K562 (cell line): Measurements from ENCODE around the gene PPP1R13L. TPM values are rescaled to one million over a fixed set of nuclear protein-coding genes. Genes with fewer than 3 reads are reported as not detected.

Experiments used
- ATAC-seq: fragments of 200-7000 bp; cut with Tn5 transposase; 3 replicates; pipeline ENCODE4 v1.9.1; 2020; ENCODE audit warnings: moderate library complexity
- BruUV-seq: library from RNA; stranded (reverse); fragments of 400-500 nt; replicated peaks from 2 replicates; lab custom pipeline; 2021; lab: Mats Ljungman, UMichigan
- CTCF ChIA-PET: fragments of 300-600 bp; formaldehyde crosslinking; extraction: SDS; loops from one replicate; lab custom pipeline; 2021; ENCODE audit warnings: low intra/inter-chr PET ratio; lab: Yijun Ruan, JAX
- POLR2A ChIA-PET: fragments of 300-600, 350-650 bp; sonication (Branson Sonifier 250); formaldehyde crosslinking; extraction: SDS; loops from one replicate; lab custom pipeline; 2021; ENCODE audit warnings: antibody characterized with exemption, inconsistent platforms; lab: Yijun Ruan, JAX
- DNase-seq, 4 experiments: peaks; one replicate each; pipeline versions ENCODE4 v3.0.0 to v3.0.0-alpha.2; 2011 to 2018; ENCODE audit warnings: low spot score in 3 of 4, mixed read lengths in 3 of 4; ENCODE audit errors: extremely low read depth in 1 of 4
- FAIRE-seq: peaks from 2 replicates; lab custom pipeline; 2011; peaks lifted over from hg19 to GRCh38; lab: Jason Lieb, UNC
- H2AFZ ChIP-seq: 2 replicates; pipeline ENCODE4 v1.6.0; 2011; ENCODE audit warnings: low read depth, low read length, control low read depth, inconsistent platforms
- H3K27ac ChIP-seq: fragments of 200-600 bp; 3 replicates; pipeline ENCODE4 v1.8.0; 2011; ENCODE audit warnings: low read depth, mild to moderate bottlenecking, control low read depth, inconsistent platforms, low read length, moderate library complexity, mixed read lengths; ENCODE audit errors: extremely low read depth
- H3K27me3 ChIP-seq, 2 experiments: fragments of 300-600 bp in 1 of 2; 2 replicates in 1 of 2; 3 replicates in 1 of 2; pipeline versions ENCODE4 v1.6.0 to v1.8.0; 2011; ENCODE audit warnings: inconsistent platforms in 2 of 2, low read length in 2 of 2, mild to moderate bottlenecking in 1 of 2, mixed read lengths in 1 of 2, moderate library complexity in 1 of 2; ENCODE audit not compliant: control insufficient read depth in 2 of 2, insufficient read depth in 2 of 2
- H3K36me3 ChIP-seq: fragments of 300-600 bp; 3 replicates; pipeline ENCODE4 v1.8.0; 2011; ENCODE audit warnings: mild to moderate bottlenecking, low read length, inconsistent platforms; ENCODE audit not compliant: control insufficient read depth, insufficient read depth
- H3K4me1 ChIP-seq, 2 experiments: fragments of 200-600 bp in 1 of 2; replicated peaks in 1 of 2; 2 replicates in 1 of 2; 3 replicates in 1 of 2; pipeline versions ENCODE4 v1.5.1 to v1.8.0; 2011; ENCODE audit warnings: inconsistent platforms in 2 of 2, low read length in 2 of 2, mild to moderate bottlenecking in 1 of 2, mixed read lengths in 1 of 2, moderate library complexity in 1 of 2; ENCODE audit not compliant: control insufficient read depth in 2 of 2, insufficient read depth in 2 of 2
- H3K4me2 ChIP-seq: 2 replicates; pipeline ENCODE4 v1.6.1; 2011; ENCODE audit warnings: low read length, control low read depth, inconsistent platforms, mixed read lengths; ENCODE audit not compliant: insufficient read depth
- H3K4me3 ChIP-seq: fragments of 200-600 bp; sonication (generic), shearing (Covaris generic); 2 replicates; pipeline ENCODE4 v1.5.1; 2016; ENCODE audit warnings: control low read depth, inconsistent platforms
- H3K79me2 ChIP-seq: fragments of 200-600 bp; 3 replicates; pipeline ENCODE4 v1.8.0; 2011; ENCODE audit warnings: low read length, inconsistent platforms; ENCODE audit not compliant: control insufficient read depth, insufficient read depth
- H3K9ac ChIP-seq, 2 experiments: 2 replicates each; pipeline versions ENCODE4 v1.6.0 to v1.6.1; 2011; ENCODE audit warnings: low read depth in 2 of 2, low read length in 2 of 2, control low read depth in 1 of 2, inconsistent platforms in 1 of 2, mild to moderate bottlenecking in 1 of 2, mixed read lengths in 1 of 2; ENCODE audit not compliant: insufficient read depth in 1 of 2
- H3K9me1 ChIP-seq: one replicate; pipeline ENCODE4 v1.6.0; 2011; ENCODE audit warnings: inconsistent platforms, mild to moderate bottlenecking, low read length, moderate library complexity; ENCODE audit not compliant: control insufficient read depth, insufficient read depth
- H3K9me3 ChIP-seq: replicated peaks from 2 replicates; pipeline ENCODE4 v1.5.1; 2011; ENCODE audit warnings: low read depth, low read length, inconsistent platforms; ENCODE audit not compliant: control insufficient read depth, insufficient read depth
- H4K20me1 ChIP-seq: replicated peaks from 2 replicates; pipeline ENCODE4 v1.6.1; 2011; ENCODE audit warnings: low read length, inconsistent platforms, mixed read lengths; ENCODE audit not compliant: control insufficient read depth, insufficient read depth
- MAZ ChIP-seq, 2 experiments: fragments of 450-650 bp in 1 of 2; sonication (generic) in 1 of 2; formaldehyde crosslinking; IDR thresholded peaks in 1 of 2; conservative IDR thresholded peaks in 1 of 2; 2 replicates each; pipeline versions ENCODE4 v1.4.0 to v1.5.0; 2020; ENCODE audit warnings: mild to moderate bottlenecking in 1 of 2, missing genetic modification reagents in 1 of 2
- TOE1 ChIP-seq, 2 experiments: fragments of 450-650 bp in 1 of 2; sonication (generic) in 1 of 2; formaldehyde crosslinking in 1 of 2; IDR thresholded peaks; 2 replicates each; pipeline versions ENCODE4 v1.7.1 to v1.8.0; 2016 to 2022; ENCODE audit warnings: borderline replicate concordance in 2 of 2, mild to moderate bottlenecking in 2 of 2, antibody characterized with exemption in 1 of 2, inconsistent platforms in 1 of 2, low read depth in 1 of 2, missing genetic modification reagents in 1 of 2, moderate library complexity in 1 of 2
- ZFPM2 ChIP-seq: fragments of 250-450 bp; sonication (Bioruptor Pico); IDR thresholded peaks from 2 replicates; pipeline ENCODE4 v1.5.1; 2022; ENCODE audit warnings: mild to moderate bottlenecking
- WGBS: fragments of 100-300 bp; shearing (Covaris generic); methylation state at CpG from one replicate; pipeline ENCODE4 v1.1.6; 2016; ENCODE audit warnings: low coverage, mixed read lengths; ENCODE audit not compliant: insufficient coverage; ENCODE audit errors: missing lambda C conversion rate; 5-methylcytosine and 5-hydroxymethylcytosine counted together
- in situ Hi-C: fragments of 300-500 bp; cut with MboI; formaldehyde crosslinking; loops from 4 replicates; pipeline ENCODE4 v1.15.0; 2018; ENCODE audit warnings: inconsistent platforms, mixed read lengths
- intact Hi-C: fragments of 100-400 bp; cut with micrococcal nuclease; formaldehyde crosslinking; loops from 2 replicates; pipeline ENCODE4 v1.14.2; 2022
- polyA plus RNA-seq, 8 experiments: library from polyadenylated mRNA; depleted of rRNA in 4 of 8; stranded (reverse) in 5 of 8; unstranded in 3 of 8; fragments of >200 nt; fragmentation: Nextera tagmentation in 2 of 8; fragmentation: Illumina TruSeq in 1 of 8; extraction: Ambion mirVana in 2 of 8; extraction: Trizol in 1 of 8; gene quantifications; 2 replicates each; pipeline versions ENCODE4 v1.2.1 to v1.2.3, GENCODE V29; 2011 to 2014; ENCODE audit warnings: inconsistent platforms in 1 of 8, missing spikeins in 1 of 8
- total RNA-seq, 7 experiments: library from RNA; depleted of rRNA in 6 of 7; stranded (reverse); fragments of >200 nt in 6 of 7; fragmentation: Illumina TruSeq in 2 of 7; extraction: Trizol in 2 of 7; gene quantifications; 2 replicates each; pipeline versions ENCODE4 v1.2.1 to v1.2.3, GENCODE V29; 2011 to 2021; ENCODE audit warnings: low replicate concordance in 1 of 7
- TF ChIP-seq, protein P1 (sequence below): fragments of 250-450 bp; sonication (Bioruptor Pico); IDR thresholded peaks from 2 replicates; pipeline ENCODE4 v1.8.0; 2021; ENCODE audit warnings: moderate library complexity, mild to moderate bottlenecking, inconsistent platforms
- TF ChIP-seq, protein P2 (sequence below), 2 experiments: fragments of 450-650 bp in 1 of 2; sonication (generic) in 1 of 2; formaldehyde crosslinking in 1 of 2; IDR thresholded peaks in 1 of 2; conservative IDR thresholded peaks in 1 of 2; 2 replicates each; pipeline versions ENCODE4 v1.6.1 to v1.8.1; 2016 to 2023; ENCODE audit warnings: mild to moderate bottlenecking in 2 of 2, moderate library complexity in 2 of 2, inconsistent platforms in 1 of 2, missing genetic modification reagents in 1 of 2

PPP1R13L gene
- total and polyA plus RNA-seq, 9 of the 15 experiments (the other 6 are each of a cell fraction or from before 2014, with no cell fraction given) = 0.32 to 6.7 (median 2.0) TPM

DNA sequence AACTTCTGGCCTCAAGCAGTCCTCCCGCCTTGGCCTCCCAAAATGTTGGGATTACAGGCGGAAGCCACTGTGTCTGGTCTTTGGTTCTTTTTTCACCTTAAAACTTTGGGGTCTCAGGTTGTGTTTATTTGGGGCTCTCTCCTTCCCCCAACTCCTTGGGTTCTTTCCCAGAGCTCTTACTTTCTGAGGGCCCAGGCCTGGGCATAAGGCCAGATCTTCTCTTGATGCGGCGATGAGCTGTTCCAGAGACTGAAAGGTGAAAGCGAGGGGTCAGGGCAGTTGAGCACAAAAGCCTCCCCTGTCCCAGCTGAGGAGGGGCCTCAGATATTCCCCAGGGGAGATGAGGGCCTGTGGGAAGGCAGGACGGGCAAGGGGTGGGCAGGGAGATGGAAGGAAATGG lies 8.6 kb upstream of the PPP1R13L start:
- no peak overlapping the region for H2AFZ ChIP-seq
- in situ Hi-C loops (no loop called here), intact Hi-C loops (no loop called here)
- BruUV-seq = no TSS peak
- no peaks in the 10 kb centered on the region for H3K27me3 ChIP-seq
- peaks cover 70% of the 10 kb centered on the region; the same call in 2 of the 3 replicates for H3K36me3 ChIP-seq
- TF ChIP-seq MAZ (CRISPR knock-in tag; conservative IDR thresholded peaks at IDR 0.05 in 1 of 2, IDR thresholded peaks at IDR 0.05 in 1 of 2) = no peak
- no peak for TF ChIP-seq ZFPM2 (CRISPR knock-in tag)
- TF ChIP-seq, protein P1, sequence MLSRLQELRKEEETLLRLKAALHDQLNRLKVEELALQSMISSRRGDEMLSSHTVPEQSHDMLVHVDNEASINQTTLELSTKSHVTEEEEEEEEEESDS (CRISPR knock-in tag) = no peak
- TF ChIP-seq, protein P2, sequence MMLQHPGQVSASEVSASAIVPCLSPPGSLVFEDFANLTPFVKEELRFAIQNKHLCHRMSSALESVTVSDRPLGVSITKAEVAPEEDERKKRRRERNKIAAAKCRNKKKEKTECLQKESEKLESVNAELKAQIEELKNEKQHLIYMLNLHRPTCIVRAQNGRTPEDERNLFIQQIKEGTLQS (IDR thresholded peaks at IDR 0.05) = no peak
- TF ChIP-seq, protein P2 (CRISPR knock-in tag; conservative IDR thresholded peaks at IDR 0.05) = no peak
- TF ChIP-seq TOE1 (IDR thresholded peaks at IDR 0.05; ENCODE audit: borderline replicate concordance) = no peak
- TF ChIP-seq TOE1 (CRISPR knock-in tag; IDR thresholded peaks at IDR 0.05; ENCODE audit: borderline replicate concordance, low read depth) = no peak
- TF ChIP-seq, all 486 proteins: peak for 0
- Histone ChIP-seq H3K9me3 (no peaks in the 10 kb centered on the region), H4K20me1 (no peaks in the 10 kb centered on the region), H3K4me2 (no peak overlapping the region), H3K4me3 (no peak overlapping the region), H3K27ac (no peak overlapping the region), H3K79me2 (peaks cover 11% of the 10 kb centered on the region; the same call in 2 of the 3 replicates), H3K9me1 (no peaks in the 10 kb centered on the region), H3K9ac (peak overlapping the region in 1 of 2 experiments; percentile 64; a peak in 1 of 4 replicates), H3K4me1 (peaks cover 2 to 23% of the 10 kb centered on the region in 2 experiments; a peak in 4 of 5 replicates)
- ATAC-seq (no peak), FAIRE-seq (no peak), DNase-seq (no peak)
- WGBS = 84% methylated on average over 6 of the region's 6 CpGs
- CTCF ChIA-PET = no interaction called here
- POLR2A ChIA-PET = interaction anchor here (1.3 kb wide), 1 partner anchor 11 kb away, joined by 3 read pairs; no protein-coding TSS in a partner anchor
